HG03175 (cell line): ENCODE results near the gene ERMARD.

Experiments used
- ATAC-seq: cut with Tn5 transposase; IDR thresholded peaks from one replicate; pipeline ENCODE4 v1.9.1; 2021; ENCODE audit warnings: mild to moderate bottlenecking, moderate library complexity; ENCODE audit not compliant: unreplicated experiment

The ERMARD gene

GRCh38 chr6:169820358-169820757 lies 68.9 kb downstream of the ERMARD start:
- ATAC-seq, result no peak

- no peak for ATAC-seq
These were observed 72.6 kb downstream of the ERMARD start for GRCh38 chr6:169824021-169824420.

GRCh38 chr6:169824848-169825557 lies 73.6 kb downstream of the ERMARD start:
- no peak for ATAC-seq

GRCh38 chr6:169825558-169826225 lies 74.3 kb downstream of the ERMARD start:
- ATAC-seq, result no peak

- ATAC-seq, result no peak
These were observed 75.3 kb downstream of the ERMARD start for GRCh38 chr6:169826697-169827096.

GRCh38 chr6:169827290-169827717 lies 75.9 kb downstream of the ERMARD start:
- no peak for ATAC-seq

- no peak for ATAC-seq
These were observed 76.8 kb downstream of the ERMARD start for GRCh38 chr6:169828176-169828575.

- no peak for ATAC-seq
These were observed 78.4 kb downstream of the ERMARD start for GRCh38 chr6:169829786-169830185.

- no peak for ATAC-seq
These were observed 79.5 kb downstream of the ERMARD start for GRCh38 chr6:169830876-169831275.
